Uterus (tissue), 2 donors: ENCODE data around the gene ORAI3.

Source experiments
- CTCF ChIP-seq, 4 experiments: fragments of 200-600 bp in 2 of 4; fragments of 450-650 bp in 2 of 4; sonication (generic) in 2 of 4; IDR thresholded peaks; one replicate each; pipeline ENCODE4 v1.5.1; 2016 to 2019; ENCODE audit warnings: antibody characterized with exemption in 4 of 4, mild to moderate bottlenecking in 2 of 4, moderate library complexity in 1 of 4
- POLR2A ChIP-seq, 2 donors: fragments of 450-650 bp; IDR thresholded peaks; one replicate each; pipeline ENCODE4 v1.6.1; 2016; ENCODE audit warnings: antibody characterized with exemption in 2 of 2, mild to moderate bottlenecking in 1 of 2, moderate library complexity in 1 of 2

- TF ChIP-seq POLR2A (IDR thresholded peaks at IDR 0.05) (no peak), CTCF (IDR thresholded peaks at IDR 0.05) (no peak)
Measured at GRCh38 chr16:31002862-31003341, 54.0 kb downstream of the ORAI3 start.
